Breast epithelium (tissue), 3 donors: ENCODE results near the gene SIAH3.

Experiments
- POLR2A ChIP-seq: fragments of 450-650 bp; IDR thresholded peaks from one replicate; pipeline ENCODE4 v1.6.1; 2016; ENCODE audit warnings: antibody characterized with exemption, mild to moderate bottlenecking, moderate library complexity
- TF ChIP-seq, protein P1 (sequence below), 3 donors: fragments of 450-650 bp; IDR thresholded peaks; one replicate each; pipeline ENCODE4 v1.5.1; 2016 to 2017; ENCODE audit warnings: antibody characterized with exemption in 3 of 3, mild to moderate bottlenecking in 3 of 3, moderate library complexity in 3 of 3

DNA sequence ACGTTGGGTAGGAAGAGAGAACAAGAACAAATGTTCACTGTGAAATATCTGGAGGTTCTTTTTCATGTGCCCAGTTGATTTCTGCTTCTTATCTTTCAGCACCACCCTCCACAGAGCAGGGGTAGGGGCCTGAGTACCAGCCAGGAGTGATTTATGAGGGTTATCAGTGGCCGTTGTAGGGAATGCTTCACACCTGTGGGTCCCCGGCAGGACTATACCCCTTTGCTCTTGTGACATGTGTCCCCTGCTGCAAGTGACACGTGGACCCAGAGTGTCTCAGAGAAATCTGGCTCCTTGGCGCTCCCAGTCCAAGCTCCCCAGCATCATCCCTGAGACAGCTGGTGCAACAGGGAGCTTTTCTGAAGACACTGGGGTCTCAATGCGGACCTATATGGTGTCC, 29.7 kb downstream of the SIAH3 start:
- TF ChIP-seq, protein P1, sequence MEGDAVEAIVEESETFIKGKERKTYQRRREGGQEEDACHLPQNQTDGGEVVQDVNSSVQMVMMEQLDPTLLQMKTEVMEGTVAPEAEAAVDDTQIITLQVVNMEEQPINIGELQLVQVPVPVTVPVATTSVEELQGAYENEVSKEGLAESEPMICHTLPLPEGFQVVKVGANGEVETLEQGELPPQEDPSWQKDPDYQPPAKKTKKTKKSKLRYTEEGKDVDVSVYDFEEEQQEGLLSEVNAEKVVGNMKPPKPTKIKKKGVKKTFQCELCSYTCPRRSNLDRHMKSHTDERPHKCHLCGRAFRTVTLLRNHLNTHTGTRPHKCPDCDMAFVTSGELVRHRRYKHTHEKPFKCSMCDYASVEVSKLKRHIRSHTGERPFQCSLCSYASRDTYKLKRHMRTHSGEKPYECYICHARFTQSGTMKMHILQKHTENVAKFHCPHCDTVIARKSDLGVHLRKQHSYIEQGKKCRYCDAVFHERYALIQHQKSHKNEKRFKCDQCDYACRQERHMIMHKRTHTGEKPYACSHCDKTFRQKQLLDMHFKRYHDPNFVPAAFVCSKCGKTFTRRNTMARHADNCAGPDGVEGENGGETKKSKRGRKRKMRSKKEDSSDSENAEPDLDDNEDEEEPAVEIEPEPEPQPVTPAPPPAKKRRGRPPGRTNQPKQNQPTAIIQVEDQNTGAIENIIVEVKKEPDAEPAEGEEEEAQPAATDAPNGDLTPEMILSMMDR (IDR thresholded peaks at IDR 0.05), result no peak
- TF ChIP-seq POLR2A, result no peak
